AG09309 (cell line): ENCODE measurements around the gene RDH16.

Source experiments
- DNase-seq: peaks from one replicate; pipeline ENCODE4 v3.0.0-alpha.2; 2010; ENCODE audit warnings: low read depth
- H3K4me3 ChIP-seq: 2 replicates; pipeline ENCODE4 v1.5.1; 2011; ENCODE audit warnings: mild to moderate bottlenecking, low read depth, low read length, moderate library complexity; ENCODE audit not compliant: control insufficient read depth
- CTCF ChIP-seq: IDR thresholded peaks from 2 replicates; pipeline ENCODE4 v1.5.1; 2011; ENCODE audit warnings: mild to moderate bottlenecking, low read depth, low read length, inconsistent platforms; ENCODE audit not compliant: insufficient read depth, control insufficient read depth; ENCODE audit errors: missing control alignments

Gene RDH16, protein sequence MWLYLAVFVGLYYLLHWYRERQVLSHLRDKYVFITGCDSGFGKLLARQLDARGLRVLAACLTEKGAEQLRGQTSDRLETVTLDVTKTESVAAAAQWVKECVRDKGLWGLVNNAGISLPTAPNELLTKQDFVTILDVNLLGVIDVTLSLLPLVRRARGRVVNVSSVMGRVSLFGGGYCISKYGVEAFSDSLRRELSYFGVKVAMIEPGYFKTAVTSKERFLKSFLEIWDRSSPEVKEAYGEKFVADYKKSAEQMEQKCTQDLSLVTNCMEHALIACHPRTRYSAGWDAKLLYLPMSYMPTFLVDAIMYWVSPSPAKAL

GRCh38 chr12:56957229-56958052 lies at the start of gene RDH16:
RDH16 (minus strand) TSS chr12:56957608; CDS start chr12:56957462, 146 bp downstream.
- DNase-seq, result no peak
- no peak for TF ChIP-seq CTCF
- no peak within 1 kb of the TSS for H3K4me3 ChIP-seq

DNA sequence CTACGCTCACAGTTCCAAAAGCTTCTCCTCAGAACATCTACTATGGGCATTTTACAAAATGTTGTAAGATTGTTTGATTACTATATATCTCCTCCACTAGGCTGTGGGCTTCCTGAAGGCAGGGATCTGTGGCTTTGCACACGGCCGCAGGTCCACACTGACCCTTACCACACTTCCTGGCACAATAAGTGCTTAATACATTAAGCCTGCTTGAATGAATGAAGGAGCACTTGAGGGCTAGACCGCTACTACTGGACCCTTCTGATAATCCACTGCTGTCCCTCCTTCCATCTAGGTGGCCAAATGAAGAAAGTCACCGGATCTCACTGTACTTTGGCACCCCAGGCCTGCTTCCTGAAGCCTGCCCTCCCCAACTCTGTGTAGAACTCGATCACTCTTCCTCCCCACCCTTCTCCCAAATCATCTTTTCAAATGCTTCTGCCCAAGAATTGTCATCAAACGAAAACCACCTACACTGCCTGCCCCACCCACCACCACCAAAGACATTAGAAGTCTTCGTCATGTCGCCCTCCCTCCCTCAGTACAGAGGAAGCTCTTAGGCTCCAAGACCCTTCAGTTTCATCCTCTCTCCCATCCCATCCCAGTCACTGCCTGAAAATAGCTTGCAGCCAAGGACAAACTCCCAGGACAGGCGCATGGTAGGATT lies 49.5 kb upstream of the RDH16 start:
- H3K4me3 ChIP-seq, result peak overlapping the region; percentile 32
- TF ChIP-seq CTCF, result no peak
- no peak for DNase-seq

DNA sequence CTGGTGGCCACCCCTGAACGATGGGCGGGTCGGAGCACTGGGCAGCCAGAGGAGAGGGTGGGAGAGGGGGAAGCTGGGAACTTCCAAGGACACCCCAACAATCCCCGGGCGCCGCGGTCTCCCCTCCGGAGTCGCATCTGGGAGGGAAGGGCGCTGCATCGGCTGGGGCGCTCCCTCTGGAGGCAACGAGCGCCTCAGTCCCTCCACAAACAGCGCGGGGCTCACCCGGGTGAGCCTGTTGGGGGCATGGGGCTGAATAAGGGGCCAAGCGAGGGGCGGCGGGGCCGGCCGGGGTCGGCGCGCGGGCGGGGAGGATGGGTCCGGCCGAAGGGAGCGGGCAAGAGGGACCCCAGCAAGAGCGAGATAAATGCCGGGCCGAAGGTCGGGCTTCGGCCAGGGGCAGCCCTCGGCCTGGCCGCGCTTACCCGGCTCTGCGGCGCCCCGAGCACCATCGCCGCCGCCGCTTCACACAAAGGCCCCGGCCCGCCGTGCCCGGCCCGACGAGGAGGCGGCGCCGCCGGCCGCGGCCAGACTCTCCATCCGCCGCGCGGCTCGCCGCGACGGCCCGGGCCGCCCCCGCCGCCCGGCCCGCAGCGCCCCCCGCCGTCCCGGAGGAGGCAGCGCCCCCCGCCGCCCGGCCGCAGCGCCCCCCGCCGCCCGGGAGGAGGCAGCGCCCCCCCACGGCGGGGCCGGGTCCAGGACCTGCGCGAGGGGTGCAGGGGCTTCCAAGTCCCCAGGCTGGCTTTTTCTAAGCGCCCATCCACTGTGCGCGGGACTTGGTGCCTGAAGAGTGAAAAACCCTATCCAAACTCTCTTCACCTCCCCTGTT lies 48.8 kb upstream of the RDH16 start, which contains the start of gene ZBTB39:
Gene ZBTB39 (minus strand): TSS at position 567 of the 829 bp plus-strand sequence. CDS start 1,629 bp downstream, outside the sequence.
- DNase-seq, result no peak
- H3K4me3 ChIP-seq, result peak within 1 kb of the TSS; percentile 96
- TF ChIP-seq CTCF, result peak; percentile 31

GRCh38 chr12:57004651-57005050 lies 47.2 kb upstream of the RDH16 start:
- no peak for TF ChIP-seq CTCF
- no peak overlapping the region for H3K4me3 ChIP-seq

GRCh38 chr12:57003395-57003794 lies 46.0 kb upstream of the RDH16 start:
- H3K4me3 ChIP-seq, result no peak overlapping the region
- no peak for DNase-seq
- TF ChIP-seq CTCF, result no peak

More at GRCh38 chr12:57004651-57005050, 47.2 kb upstream of the RDH16 start:
- DNase-seq, result no peak
